Measurements from ENCODE around the gene MRPL52. TPM values are rescaled to one million over a fixed set of nuclear protein-coding genes. Genes with fewer than 3 reads are reported as not detected.
A peak's percentile ranks its signal among the peaks of the same experiment; 100 is the strongest.

The MRPL52 gene
- total RNA-seq, 1 experiment from 2014 or later, result 110 TPM

- peaks cover 11% of the 10 kb centered on the region for H3K4me1 Mint-ChIP-seq (ENCODE audit: low read depth, unreplicated experiment)
- TF ChIP-seq CTCF (IDR thresholded peaks at IDR 0.05; ENCODE audit: unreplicated experiment), result no peak
- intact Hi-C loops (cut with micrococcal nuclease; ENCODE audit: unreplicated experiment), result no loop called here
- no peaks in the 10 kb centered on the region for H3K9me3 Mint-ChIP-seq (ENCODE audit: low read depth, unreplicated experiment)
- H3K27ac Mint-ChIP-seq (ENCODE audit: unreplicated experiment), result no peak overlapping the region
- BruUV-seq (replicated peaks), result no TSS peak
- no peaks in the 10 kb centered on the region for H3K27me3 Mint-ChIP-seq (ENCODE audit: unreplicated experiment)
- DNase-seq, result no peak
- peaks cover under 1% of the 10 kb centered on the region for H3K36me3 Mint-ChIP-seq (ENCODE audit: insufficient read depth, unreplicated experiment)
- no peak overlapping the region for H3K4me3 Mint-ChIP-seq (ENCODE audit: low read depth, unreplicated experiment)
- CTCF ChIA-PET, result interaction anchor here (0.5 to 0.6 kb wide), 2 partner anchors 70 to 463 kb away, joined by 3 to 5 read pairs; no protein-coding TSS in a partner anchor
Measured at GRCh38 chr14:22865424-22866405, 36.0 kb downstream of the MRPL52 start.

- H3K4me3 Mint-ChIP-seq (ENCODE audit: low read depth, unreplicated experiment), result no peak overlapping the region
- no peak for TF ChIP-seq CTCF (IDR thresholded peaks at IDR 0.05; ENCODE audit: unreplicated experiment)
- peaks cover 12% of the 10 kb centered on the region for H3K36me3 Mint-ChIP-seq (ENCODE audit: insufficient read depth, unreplicated experiment)
- BruUV-seq (replicated peaks), result no TSS peak
- peak overlapping the region; percentile 12 for H3K27ac Mint-ChIP-seq (ENCODE audit: unreplicated experiment)
- H3K9me3 Mint-ChIP-seq (ENCODE audit: low read depth, unreplicated experiment), result no peaks in the 10 kb centered on the region
- CTCF ChIA-PET, result no interaction called here
- intact Hi-C loops (cut with micrococcal nuclease; ENCODE audit: unreplicated experiment), result no loop called here
- peaks cover 11% of the 10 kb centered on the region for H3K4me1 Mint-ChIP-seq (ENCODE audit: low read depth, unreplicated experiment)
- H3K27me3 Mint-ChIP-seq (ENCODE audit: unreplicated experiment), result no peaks in the 10 kb centered on the region
- DNase-seq, result no peak
Measured at GRCh38 chr14:22866874-22867273, 37.2 kb downstream of the MRPL52 start.

- CTCF ChIA-PET, result interaction anchor here (0.8 to 1.9 kb wide), 7 partner anchors 11 to 281 kb away, joined by 3 to 9 read pairs (median 4); partner anchors contain the start of genes DAD1 and OXA1L
- no peak for TF ChIP-seq CTCF (IDR thresholded peaks at IDR 0.05; ENCODE audit: unreplicated experiment)
- no peak for DNase-seq
- TSS peak; percentile 48 for BruUV-seq (replicated peaks)
- Mint-ChIP-seq H3K27ac (ENCODE audit: unreplicated experiment) (peak overlapping the region; percentile 92), H3K9me3 (ENCODE audit: low read depth, unreplicated experiment) (no peaks in the 10 kb centered on the region), H3K27me3 (ENCODE audit: unreplicated experiment) (no peaks in the 10 kb centered on the region), H3K4me3 (ENCODE audit: low read depth, unreplicated experiment) (peak overlapping the region; percentile 80), H3K4me1 (ENCODE audit: low read depth, unreplicated experiment) (peaks cover 19% of the 10 kb centered on the region), H3K36me3 (ENCODE audit: insufficient read depth, unreplicated experiment) (peaks cover 36% of the 10 kb centered on the region)
- intact Hi-C loops (cut with micrococcal nuclease; ENCODE audit: unreplicated experiment), result no loop called here
Measured at GRCh38 chr14:22870811-22871223, 41.1 kb downstream of the MRPL52 start.

- Mint-ChIP-seq H3K4me3 (ENCODE audit: low read depth, unreplicated experiment) (peak within 1 kb of the TSS; percentile 80), H3K4me1 (ENCODE audit: low read depth, unreplicated experiment) (peaks cover 16% of the 10 kb centered on the region), H3K9me3 (ENCODE audit: low read depth, unreplicated experiment) (no peaks in the 10 kb centered on the region), H3K36me3 (ENCODE audit: insufficient read depth, unreplicated experiment) (peaks cover 36% of the 10 kb centered on the region), H3K27me3 (ENCODE audit: unreplicated experiment) (no peaks in the 10 kb centered on the region), H3K27ac (ENCODE audit: unreplicated experiment) (peak within 1 kb of the TSS; percentile 92)
- no peak for TF ChIP-seq CTCF (IDR thresholded peaks at IDR 0.05; ENCODE audit: unreplicated experiment)
- DNase-seq, result peak; percentile 95
- intact Hi-C loops (cut with micrococcal nuclease; ENCODE audit: unreplicated experiment), result loop anchor here (1.0 kb wide), 1 partner anchor 29 kb away; no protein-coding TSS in a partner anchor
- no TSS peak for BruUV-seq (replicated peaks)
- CTCF ChIA-PET, result interaction anchor here (0.8 to 2.2 kb wide), 9 partner anchors 11 to 282 kb away, joined by 3 to 9 read pairs (median 4); partner anchors contain the start of genes DAD1 and OXA1L
Measured at GRCh38 chr14:22871224-22872032, 41.7 kb downstream of the MRPL52 start, which contains the start of gene LRP10. Gene LRP10, plus strand, starts transcription at chr14:22871740. Its CDS starts 564 bp downstream, at chr14:22872304.
